ENCODE results near the gene KNG1.

- TF ChIP-seq POLR2A (IDR thresholded peaks at IDR 0.05) (no peak), CTCF (IDR thresholded peaks at IDR 0.05) (no peak)
These were observed 36.8 kb downstream of the KNG1 start for GRCh38 chr3:186754006-186754405.
